PC-3 (cell line): ENCODE data around the gene RFX4. TPM values are rescaled to one million over a fixed set of nuclear protein-coding genes. Genes with fewer than 3 reads are reported as not detected.

ENCODE experiments used
- ATAC-seq: fragments of 200-7000 bp; cut with Tn5 transposase; 2 replicates; pipeline ENCODE4 v1.9.1; 2020; ENCODE audit warnings: mild to moderate bottlenecking, moderate library complexity
- BruUV-seq: library from RNA; stranded (reverse); fragments of 400-500 nt; replicated peaks from 2 replicates; lab custom pipeline; 2021; lab: Mats Ljungman, UMichigan
- CTCF ChIA-PET: fragments of 300-600 bp; sonication (Branson Sonifier 250); formaldehyde crosslinking; loops from one replicate; lab custom pipeline; 2022; ENCODE audit warnings: antibody characterized with exemption; lab: Charles Lee
- POLR2A ChIA-PET: fragments of 300-600 bp; sonication (Branson Sonifier 250); formaldehyde crosslinking; loops from one replicate; lab custom pipeline; 2022; ENCODE audit warnings: antibody characterized with exemption; ENCODE audit not compliant: unreplicated experiment; lab: Charles Lee
- DNase-seq: peaks from one replicate; pipeline ENCODE4 v3.0.0-alpha.2; 2015
- H2AFZ ChIP-seq: fragments of 300-600 bp; sonication (generic); 2 replicates; pipeline ENCODE4 v1.6.0; 2016; ENCODE audit warnings: antibody characterized with exemption, low read length
- H3F3A ChIP-seq: fragments of 300-600 bp; sonication (generic); one replicate; pipeline ENCODE4 v1.6.0; 2017; ENCODE audit warnings: antibody characterized with exemption, low read length, control low read depth, mild to moderate bottlenecking; ENCODE audit not compliant: unreplicated experiment
- H3K27ac ChIP-seq: fragments of 300-600 bp; sonication (generic); 2 replicates; pipeline ENCODE4 v1.5.1; 2016; ENCODE audit warnings: mild to moderate bottlenecking, low read length
- H3K27me3 ChIP-seq: fragments of 300-600 bp; sonication (generic); 2 replicates; pipeline ENCODE4 v1.6.1; 2016; ENCODE audit warnings: low read length, mixed read lengths
- H3K36me3 ChIP-seq: fragments of 300-600 bp; sonication (generic); 2 replicates; pipeline ENCODE4 v1.6.1; 2016; ENCODE audit warnings: low read depth, mixed run types, low read length, mixed read lengths
- H3K4me1 ChIP-seq: fragments of 300-600 bp; sonication (generic); 2 replicates; pipeline ENCODE4 v1.5.1; 2016; ENCODE audit warnings: low read length; ENCODE audit not compliant: insufficient read depth
- H3K4me2 ChIP-seq: fragments of 300-600 bp; sonication (generic); 2 replicates; pipeline ENCODE4 v1.6.0; 2016; ENCODE audit warnings: low read length
- H3K4me3 ChIP-seq: fragments of 300-600 bp; sonication (generic); 2 replicates; pipeline ENCODE4 v1.5.1; 2016; ENCODE audit warnings: mild to moderate bottlenecking, low read length, mixed read lengths
- H3K79me2 ChIP-seq: fragments of 300-600 bp; sonication (generic); 2 replicates; pipeline ENCODE4 v1.6.1; 2017; ENCODE audit warnings: low read length, mixed read lengths
- H3K9ac ChIP-seq: fragments of 300-600 bp; sonication (generic); 2 replicates; pipeline ENCODE4 v1.6.0; 2016; ENCODE audit warnings: mild to moderate bottlenecking, low read length
- H3K9me2 ChIP-seq: fragments of 300-600 bp; sonication (generic); replicated peaks from 2 replicates; pipeline ENCODE4 v1.6.1; 2016; ENCODE audit warnings: mixed run types, low read length, mixed read lengths
- H3K9me3 ChIP-seq: fragments of 300-600 bp; sonication (generic); 2 replicates; pipeline ENCODE4 v1.6.1; 2016; ENCODE audit warnings: low read length, mixed read lengths
- H4K20me1 ChIP-seq: fragments of 300-600 bp; sonication (generic); 2 replicates; pipeline ENCODE4 v1.6.1; 2016; ENCODE audit warnings: low read length, mixed read lengths
- CTCF ChIP-seq: fragments of 300-600 bp; sonication (generic); conservative IDR thresholded peaks from 2 replicates; pipeline ENCODE4 v1.5.1; 2017; ENCODE audit warnings: antibody characterized with exemption, low read depth, mild to moderate bottlenecking, low read length
- EZH2 ChIP-seq: fragments of 300-600 bp; sonication (generic); IDR thresholded peaks from one replicate; pipeline ENCODE4 v1.6.1; 2017; ENCODE audit warnings: antibody characterized with exemption, mild to moderate bottlenecking, low read length; ENCODE audit not compliant: unreplicated experiment
- EZH2phosphoT487 ChIP-seq: fragments of 300-600 bp; sonication (generic); IDR thresholded peaks from 2 replicates; pipeline ENCODE4 v1.6.1; 2018; ENCODE audit warnings: mild to moderate bottlenecking, antibody characterized with exemption, low read length, borderline replicate concordance
- intact Hi-C: fragments of 100-400 bp; cut with micrococcal nuclease; formaldehyde crosslinking; loops from 2 replicates; pipeline ENCODE4 v1.9.0; 2023
- total RNA-seq: library from RNA; depleted of rRNA; stranded (reverse); fragments of >200 nt; gene quantifications from 2 replicates; pipeline ENCODE4 v1.2.3, GENCODE V29; 2014

RFX4 gene
- total RNA-seq, 1 experiment from 2014 or later = not detected

- H3K9me2 ChIP-seq = no peaks in the 10 kb centered on the region
- H3K4me3 ChIP-seq = no peak overlapping the region
- H3K36me3 ChIP-seq = no peaks in the 10 kb centered on the region
- ChIA-PET POLR2A (no interaction called here), CTCF (no interaction called here)
- intact Hi-C loops = loop anchor here (5.0 kb wide), 1 partner anchor 241 kb away; no protein-coding TSS in a partner anchor
- H3K4me2 ChIP-seq = no peak overlapping the region
- no peaks in the 10 kb centered on the region for H3K9me3 ChIP-seq
- H4K20me1 ChIP-seq = no peaks in the 10 kb centered on the region
- H3K27me3 ChIP-seq = peaks cover 43% of the 10 kb centered on the region
- no peak overlapping the region for H2AFZ ChIP-seq
- DNase-seq = no peak
- H3K79me2 ChIP-seq = no peaks in the 10 kb centered on the region
- H3K9ac ChIP-seq = no peak overlapping the region
- H3K27ac ChIP-seq = no peak overlapping the region
- no peak for TF ChIP-seq EZH2phosphoT487
- no peak for TF ChIP-seq CTCF
- TF ChIP-seq EZH2 = no peak
- no peak for ATAC-seq
- BruUV-seq = no TSS peak
- H3F3A ChIP-seq = no peaks in the 10 kb centered on the region
- H3K4me1 ChIP-seq = no peaks in the 10 kb centered on the region
Observed at GRCh38 chr12:106681210-106681609, 98.4 kb downstream of the RFX4 start.

GRCh38 chr12:106682594-106683234 is 99.9 kb downstream of the RFX4 start:
- DNase-seq = peak; percentile 37
- no peaks in the 10 kb centered on the region for H3F3A ChIP-seq
- no peak overlapping the region for H3K9ac ChIP-seq
- BruUV-seq = no TSS peak
- CTCF ChIA-PET = no interaction called here
- peak; percentile 48 for ATAC-seq
- H3K9me2 ChIP-seq = no peaks in the 10 kb centered on the region
- no peak overlapping the region for H2AFZ ChIP-seq
- intact Hi-C loops = loop anchor here (5.0 kb wide), 1 partner anchor 240 kb away; no protein-coding TSS in a partner anchor
- H4K20me1 ChIP-seq = no peaks in the 10 kb centered on the region
- POLR2A ChIA-PET = no interaction called here
- no peaks in the 10 kb centered on the region for H3K4me1 ChIP-seq
- no peak overlapping the region for H3K4me3 ChIP-seq
- H3K79me2 ChIP-seq = no peaks in the 10 kb centered on the region
- TF ChIP-seq CTCF = peak; percentile 54; the same call in 1 of the 2 replicates
- TF ChIP-seq EZH2phosphoT487 = no peak
- H3K36me3 ChIP-seq = no peaks in the 10 kb centered on the region
- peaks cover 32% of the 10 kb centered on the region for H3K27me3 ChIP-seq
- H3K27ac ChIP-seq = no peak overlapping the region
- no peak overlapping the region for H3K4me2 ChIP-seq
- H3K9me3 ChIP-seq = no peaks in the 10 kb centered on the region

GRCh38 chr12:106684497-106684896 is 101.7 kb downstream of the RFX4 start:
- no peak overlapping the region for H3K4me2 ChIP-seq
- H3K27ac ChIP-seq = no peak overlapping the region
- ATAC-seq (no peak), DNase-seq (no peak)
- no peaks in the 10 kb centered on the region for H4K20me1 ChIP-seq
- intact Hi-C loops = loop anchor here (5.0 kb wide), 1 partner anchor 238 kb away; no protein-coding TSS in a partner anchor
- no peaks in the 10 kb centered on the region for H3K79me2 ChIP-seq
- H3K36me3 ChIP-seq = no peaks in the 10 kb centered on the region
- no peaks in the 10 kb centered on the region for H3K4me1 ChIP-seq
- no peak overlapping the region for H3K4me3 ChIP-seq
- peaks cover 23% of the 10 kb centered on the region; the same call in 1 of the 2 replicates for H3K27me3 ChIP-seq
- no peak overlapping the region for H2AFZ ChIP-seq
- H3K9ac ChIP-seq = no peak overlapping the region
- POLR2A ChIA-PET = no interaction called here
- H3F3A ChIP-seq = no peaks in the 10 kb centered on the region
- TF ChIP-seq EZH2phosphoT487 = no peak
- TF ChIP-seq CTCF = no peak
- TF ChIP-seq EZH2 = no peak
- no peaks in the 10 kb centered on the region for H3K9me2 ChIP-seq
- BruUV-seq = no TSS peak
- no peaks in the 10 kb centered on the region for H3K9me3 ChIP-seq
- CTCF ChIA-PET = no interaction called here
